Left kidney (tissue), 2 donors: ENCODE measurements around the gene ARHGAP25. TPM values are rescaled to one million over a fixed set of nuclear protein-coding genes. Genes with fewer than 3 reads are reported as not detected.
"Not testable (repeated sequence)": the region's sequence is repeated elsewhere in the genome, so short reads cannot be mapped to it uniquely, and the experiment has no call there.

Experiments used
- DNase-seq: peaks from one replicate; pipeline ENCODE4 v3.0.0-alpha.2; 2013
- polyA plus RNA-seq: library from polyadenylated mRNA; unstranded; fragments of 120-200 nt; gene quantifications from one replicate; pipeline ENCODE4 v1.2.1, GENCODE V29; 2013; ENCODE audit not compliant: insufficient read length

The ARHGAP25 gene
- polyA plus RNA-seq, 1 donor, result 6.8 TPM

DNA sequence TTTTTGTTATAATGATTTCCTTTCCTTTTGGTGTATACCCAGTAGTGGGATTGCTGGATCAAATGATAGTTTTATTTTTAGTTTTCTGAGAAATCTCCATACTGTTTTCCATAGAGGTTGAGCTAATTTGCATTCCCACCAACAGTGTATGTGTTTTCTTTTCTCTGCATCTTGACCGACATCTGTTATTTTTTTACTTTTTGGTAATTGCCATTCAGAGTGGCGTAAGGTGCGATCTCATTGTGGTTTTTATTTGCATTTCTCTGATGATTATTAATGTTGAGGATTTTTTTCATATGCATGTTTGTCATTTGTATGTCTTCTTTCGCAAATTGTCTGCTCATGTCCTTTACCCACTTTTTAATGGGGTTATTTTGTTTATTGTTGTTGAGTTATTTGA, 58.1 kb downstream of the ARHGAP25 start:
- no peak for DNase-seq

DNA sequence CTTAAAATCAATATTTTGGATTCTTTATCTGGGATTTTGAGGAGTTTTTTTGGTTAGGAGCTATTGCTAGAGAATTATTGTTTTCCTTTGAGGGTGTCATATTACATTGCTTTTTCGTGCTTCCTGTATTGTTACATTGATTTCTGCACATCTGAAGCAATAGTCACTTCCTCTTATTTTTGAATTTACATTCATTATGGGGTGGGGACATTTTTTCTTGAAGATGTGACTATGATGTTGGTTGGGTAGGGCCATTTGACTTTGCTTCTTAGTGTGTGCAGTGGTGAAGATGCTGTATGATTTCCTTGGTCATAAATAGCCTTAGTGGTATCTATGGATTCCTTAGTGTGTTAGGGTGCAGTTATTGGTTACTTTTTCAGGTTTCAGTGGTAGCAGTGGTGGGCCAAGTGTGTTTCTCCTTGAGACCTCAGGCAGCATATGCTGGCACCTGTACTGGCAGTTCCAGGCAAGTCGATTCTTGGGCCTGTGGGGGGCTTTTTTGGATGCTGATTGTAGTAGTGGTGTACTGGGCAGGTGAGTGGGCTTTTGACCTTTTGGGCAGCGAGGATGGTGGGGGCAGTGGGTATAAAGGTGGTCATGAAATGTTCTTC, 61.8 kb downstream of the ARHGAP25 start:
- DNase-seq, result no peak

DNA sequence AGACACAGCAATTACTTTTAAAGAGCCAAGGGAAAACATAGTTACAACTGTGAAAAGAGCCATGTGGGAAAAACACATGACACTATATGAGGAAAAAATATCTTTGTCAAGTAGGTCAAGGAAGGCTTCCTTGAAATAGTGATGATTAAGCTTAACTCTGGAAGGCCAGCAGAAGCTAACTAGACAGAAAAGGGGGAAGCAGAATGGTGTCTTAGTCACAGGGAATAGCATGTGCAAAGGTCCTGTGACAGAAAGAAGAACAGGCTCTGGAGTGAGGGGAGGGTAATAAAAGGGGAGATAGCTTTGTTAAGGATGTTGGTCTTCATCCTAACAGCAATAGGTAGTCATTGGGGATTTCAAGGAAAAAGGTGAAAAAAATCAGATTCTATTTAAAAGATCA, 64.0 kb downstream of the ARHGAP25 start:
- DNase-seq, result no peak

DNA sequence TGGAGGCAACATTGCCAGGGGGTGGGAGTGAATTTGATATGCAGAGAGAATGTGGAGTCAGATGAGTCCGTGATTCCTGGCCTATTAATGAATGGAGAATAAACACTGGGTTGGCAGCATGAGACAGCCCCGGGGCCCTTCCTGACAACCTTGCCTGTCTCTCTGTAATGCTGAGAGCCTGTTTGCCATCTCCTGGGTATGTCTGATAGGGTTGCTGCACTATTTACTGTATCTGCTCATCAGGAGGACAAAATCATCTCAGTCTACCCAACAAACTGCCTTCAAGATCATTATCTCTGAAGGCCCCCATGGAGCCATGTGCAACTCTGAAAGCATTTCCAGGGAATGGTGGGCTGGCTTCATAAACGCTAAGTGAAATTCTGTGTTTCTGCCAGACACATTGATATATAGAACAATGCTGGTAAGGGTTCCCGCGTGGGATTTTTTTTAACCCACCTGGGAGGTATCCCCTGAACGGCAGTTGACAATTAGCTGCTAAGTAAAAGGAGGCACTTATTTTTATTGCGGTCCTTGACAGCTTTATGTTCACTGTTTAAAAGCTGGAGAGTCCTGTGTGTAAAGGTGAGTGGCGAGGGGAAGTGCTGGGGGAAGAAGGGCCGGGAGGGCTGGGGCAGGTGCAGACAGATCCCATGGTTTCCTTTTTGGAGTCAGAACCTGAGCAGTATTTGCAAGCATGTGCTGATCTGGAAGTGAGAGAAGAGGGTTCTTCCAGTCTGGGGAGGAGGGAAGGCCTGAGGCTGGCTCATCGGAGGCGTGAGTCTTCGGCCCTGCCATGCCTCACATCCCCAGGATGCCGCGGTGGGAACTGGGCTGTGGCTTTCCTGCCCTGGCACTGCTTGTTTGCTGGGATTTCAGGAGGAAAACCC, 64.8 kb downstream of the ARHGAP25 start:
- no peak for DNase-seq

DNA sequence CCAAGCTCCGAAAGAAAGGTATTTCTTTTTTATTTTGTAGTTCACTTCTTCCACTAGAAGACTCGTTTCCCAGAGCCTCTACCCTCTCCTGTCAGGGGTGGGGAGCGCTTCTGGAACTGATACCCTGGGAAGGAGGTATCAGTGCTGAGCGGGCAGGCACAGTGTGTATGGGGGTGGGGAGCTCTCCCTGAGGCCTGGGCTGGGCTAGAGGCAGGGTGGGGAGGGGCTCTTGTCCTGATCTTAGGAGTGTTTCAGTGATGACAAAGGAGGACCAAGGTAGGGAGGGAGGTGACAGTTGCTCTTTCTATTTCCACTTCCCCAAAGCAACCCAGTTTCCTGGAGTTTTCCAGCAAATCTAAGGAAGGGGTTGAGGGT, 65.4 kb downstream of the ARHGAP25 start:
- no peak for DNase-seq

DNA sequence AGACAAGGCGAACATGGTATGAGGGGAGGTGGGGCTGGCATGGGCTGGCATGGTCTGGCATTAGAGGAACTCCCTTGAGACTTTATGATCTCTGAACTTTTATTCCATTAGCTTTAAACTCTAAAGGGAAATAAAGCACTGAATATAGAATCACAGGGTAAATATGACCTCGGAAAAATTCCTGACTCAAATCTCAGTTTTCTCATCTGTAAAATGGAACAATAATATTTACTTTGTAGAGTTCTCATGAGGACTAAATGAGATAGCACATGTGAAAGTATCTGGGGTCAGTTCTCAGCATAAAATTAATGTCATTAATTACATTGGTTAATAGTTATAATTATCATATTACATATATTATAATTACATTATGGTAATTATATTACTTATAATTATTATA, 65.9 kb downstream of the ARHGAP25 start:
- no peak for DNase-seq

DNA sequence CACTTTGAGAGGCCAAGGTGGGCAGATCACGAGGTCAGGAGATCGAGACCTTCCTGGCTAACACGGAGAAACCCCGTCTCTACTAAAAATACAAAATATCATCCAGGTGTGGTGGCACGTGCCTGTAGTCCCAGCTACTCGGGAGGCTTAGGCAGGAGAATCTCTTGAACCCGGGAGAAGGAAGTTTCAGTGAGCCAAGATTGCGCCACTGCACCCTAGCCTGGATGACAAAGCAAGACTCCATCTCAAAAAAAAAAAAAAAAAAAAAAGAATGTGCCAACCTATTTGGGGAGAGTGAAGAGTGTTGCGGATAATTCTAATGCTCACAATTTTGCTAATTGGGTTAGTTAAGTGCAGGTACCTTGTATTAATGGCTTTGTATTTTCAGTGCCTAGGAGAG, 67.5 kb downstream of the ARHGAP25 start:
- not testable (repeated sequence) for DNase-seq

DNA sequence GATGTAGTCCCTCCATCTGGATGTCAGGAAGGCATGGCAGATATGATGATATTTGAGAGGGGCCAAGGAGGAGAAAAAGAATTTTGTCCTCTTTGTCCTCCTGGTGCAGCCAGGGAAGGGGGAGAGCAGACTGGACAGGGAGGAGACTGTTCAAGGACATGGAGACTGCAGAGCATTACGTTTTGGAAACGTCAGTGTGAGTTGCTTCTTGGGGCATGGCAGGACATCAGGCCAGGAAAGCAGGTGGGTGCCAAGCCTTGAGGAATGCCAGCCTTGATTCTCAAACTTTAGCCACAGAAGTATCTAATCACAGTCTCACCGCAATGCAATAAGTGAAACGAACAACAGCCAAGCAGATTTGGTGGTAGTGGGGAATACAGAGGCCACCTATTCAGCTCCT, 70.4 kb downstream of the ARHGAP25 start:
- no peak for DNase-seq

DNA sequence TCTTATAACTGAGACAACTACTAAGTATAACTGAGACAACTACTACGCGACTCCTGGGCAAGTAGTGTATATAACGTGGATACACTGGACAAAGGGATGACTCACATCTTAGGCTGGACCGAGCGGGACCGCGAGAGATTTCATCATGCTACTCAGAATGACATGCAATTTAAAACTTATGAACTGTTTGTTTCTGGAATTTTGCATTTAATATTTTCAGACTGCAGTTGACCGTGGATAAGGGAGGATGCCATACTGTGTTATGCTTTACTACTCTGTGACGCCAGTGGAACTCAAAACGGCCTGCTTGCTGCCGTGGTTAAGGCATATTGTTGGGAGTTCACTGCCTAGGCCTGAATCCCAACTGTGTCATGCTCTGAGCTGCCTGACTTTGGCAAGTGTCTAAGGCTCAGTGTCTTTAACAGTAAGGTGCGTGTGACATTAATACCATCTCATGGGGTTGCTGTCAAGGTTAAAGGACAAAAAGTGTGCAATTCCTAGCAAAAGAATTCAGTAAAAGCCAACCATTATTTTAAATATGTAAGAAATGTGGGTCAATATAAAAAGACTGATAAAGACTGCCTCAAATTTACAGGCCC, 72.0 kb downstream of the ARHGAP25 start:
- DNase-seq, result no peak

DNA sequence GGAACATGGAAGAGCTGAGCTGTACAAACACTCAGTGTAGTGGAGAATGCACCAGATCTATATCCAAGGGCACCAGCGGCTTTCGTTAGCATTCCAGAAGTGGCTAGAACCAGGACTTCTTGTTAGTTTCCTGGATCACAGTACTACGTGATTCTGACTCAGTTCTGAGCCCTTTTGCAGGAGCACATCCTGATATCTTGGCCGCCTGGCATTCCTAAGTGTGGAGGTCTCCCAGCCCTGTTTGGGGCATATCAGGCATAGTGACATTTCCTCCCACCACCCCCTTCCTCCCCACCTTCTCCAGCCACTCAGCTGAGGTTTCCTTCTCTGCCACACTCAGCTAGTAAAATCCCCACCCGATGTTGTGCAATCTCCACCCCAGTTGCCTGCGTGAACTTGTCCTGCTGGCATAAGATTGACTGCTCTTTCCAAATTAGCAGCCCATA, 73.2 kb downstream of the ARHGAP25 start:
- DNase-seq, result no peak

DNA sequence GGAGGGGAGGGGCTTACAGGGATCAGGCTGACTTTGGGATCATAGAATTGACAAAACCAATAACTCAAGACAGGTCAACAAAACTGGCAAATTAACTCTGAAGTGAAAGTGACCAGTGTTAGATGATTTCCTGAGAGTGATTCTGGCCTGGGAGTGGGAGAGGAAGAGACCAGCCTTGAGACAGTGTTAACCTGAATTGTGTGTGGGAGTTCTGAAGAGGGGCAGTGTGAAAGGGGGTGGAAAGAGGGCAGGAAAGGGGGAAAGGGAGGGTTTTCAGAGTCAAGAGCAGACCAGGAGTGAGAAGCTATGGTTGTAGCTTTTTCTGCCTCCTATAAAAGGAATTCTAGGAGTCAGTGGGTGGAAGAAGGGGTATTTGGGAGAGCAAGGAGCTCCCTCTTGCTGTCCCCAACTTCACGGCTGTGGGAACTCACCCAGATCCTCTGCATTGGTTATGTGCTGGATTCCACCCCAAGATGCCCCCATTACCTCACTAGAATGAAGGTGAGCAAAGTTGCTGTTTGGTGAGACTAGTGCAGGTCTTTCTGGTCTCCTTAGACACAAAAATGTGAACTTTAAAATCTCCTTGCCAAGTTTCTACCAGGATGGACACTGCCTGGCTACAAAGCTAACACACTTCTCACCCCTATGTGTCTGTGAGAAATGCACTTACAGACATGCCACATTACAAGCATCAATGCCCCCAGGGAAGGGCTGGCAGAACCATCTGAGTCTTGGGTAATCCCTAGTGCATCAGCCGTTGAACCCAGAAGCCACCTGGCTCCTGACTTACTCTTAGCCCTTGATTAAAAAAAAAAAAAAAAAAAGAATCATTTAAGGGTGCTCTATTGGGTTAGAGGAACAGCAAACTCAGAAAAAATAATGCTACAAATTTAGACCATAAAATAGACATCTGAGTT, 75.0 kb downstream of the ARHGAP25 start:
- no peak for DNase-seq

DNA sequence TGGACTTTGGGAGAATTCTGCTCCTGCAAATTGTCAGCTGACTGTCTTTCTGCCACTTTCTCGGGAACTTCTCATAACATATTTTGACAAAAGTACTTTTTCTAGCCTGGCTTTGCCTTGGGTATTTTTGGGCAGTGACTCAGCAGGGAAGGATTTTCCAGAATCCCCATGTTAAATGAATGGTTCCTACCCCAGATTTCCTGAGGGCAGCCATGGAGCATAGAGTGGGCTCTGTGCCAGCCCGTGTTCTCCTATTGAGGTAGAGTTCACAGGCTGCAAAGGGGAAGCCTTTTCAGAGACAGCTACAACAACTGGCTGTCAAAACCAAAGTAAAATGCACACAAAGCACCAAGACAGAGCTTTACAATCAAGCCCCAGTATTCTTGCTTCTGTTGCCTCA, 76.8 kb downstream of the ARHGAP25 start:
- no peak for DNase-seq

DNA sequence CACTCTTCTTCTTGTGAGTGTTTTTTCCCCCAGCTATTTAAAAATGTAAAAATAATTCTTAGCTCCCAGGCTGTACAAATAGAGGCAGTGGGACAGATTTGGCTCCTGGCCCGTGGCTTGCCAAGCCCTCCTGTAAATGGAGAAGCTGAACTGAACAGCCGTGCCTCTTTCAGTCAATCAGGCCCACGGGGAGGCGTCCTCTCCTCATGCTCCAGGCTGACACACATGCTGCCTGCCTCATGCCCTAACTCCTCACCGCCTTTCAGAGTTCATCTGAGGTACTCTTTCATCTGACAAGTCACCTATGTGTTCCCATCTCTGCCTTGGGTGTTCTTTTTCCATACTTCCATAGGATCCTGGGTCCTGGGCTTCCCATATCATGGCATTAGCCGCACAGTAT, 77.6 kb downstream of the ARHGAP25 start:
- DNase-seq, result no peak

DNA sequence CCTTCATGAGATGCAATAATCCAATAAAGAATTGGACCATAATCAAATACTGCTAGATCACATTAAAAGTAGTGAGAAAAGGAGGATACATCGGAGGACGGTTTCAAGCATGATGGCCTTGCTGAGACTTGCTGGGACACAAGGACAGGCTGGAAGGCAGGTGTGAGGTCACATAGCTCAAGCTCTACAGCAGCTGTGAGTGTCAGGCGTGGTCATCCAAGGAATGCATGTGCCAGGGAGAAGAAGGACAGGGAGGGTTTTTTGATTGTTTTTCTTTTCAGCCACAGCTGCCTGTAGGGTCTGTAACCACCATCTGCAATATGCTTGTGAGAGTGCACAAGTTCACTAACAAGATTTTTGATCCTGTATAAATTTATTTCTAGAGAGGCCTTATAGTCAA, 79.0 kb downstream of the ARHGAP25 start:
- DNase-seq, result no peak

DNA sequence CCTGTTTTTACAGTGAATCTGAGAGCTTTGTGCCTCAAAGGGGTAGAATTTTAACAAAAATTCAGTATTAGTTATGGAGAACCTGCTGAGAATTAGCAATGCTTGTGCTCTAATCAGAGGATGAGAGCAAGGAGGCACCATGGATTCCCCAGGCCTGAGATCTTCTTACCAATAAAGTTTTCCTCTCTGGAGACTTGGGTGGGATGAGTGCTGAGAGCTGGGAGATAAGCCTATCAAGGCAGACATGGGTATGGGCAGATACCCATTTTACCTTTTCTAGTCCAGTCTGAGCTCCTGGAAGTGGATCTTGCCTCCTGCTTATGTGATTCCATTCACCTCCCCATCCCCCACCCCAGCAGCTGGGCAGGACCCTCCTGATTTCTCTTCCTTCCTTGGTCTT, 82.7 kb downstream of the ARHGAP25 start:
- DNase-seq, result no peak

DNA sequence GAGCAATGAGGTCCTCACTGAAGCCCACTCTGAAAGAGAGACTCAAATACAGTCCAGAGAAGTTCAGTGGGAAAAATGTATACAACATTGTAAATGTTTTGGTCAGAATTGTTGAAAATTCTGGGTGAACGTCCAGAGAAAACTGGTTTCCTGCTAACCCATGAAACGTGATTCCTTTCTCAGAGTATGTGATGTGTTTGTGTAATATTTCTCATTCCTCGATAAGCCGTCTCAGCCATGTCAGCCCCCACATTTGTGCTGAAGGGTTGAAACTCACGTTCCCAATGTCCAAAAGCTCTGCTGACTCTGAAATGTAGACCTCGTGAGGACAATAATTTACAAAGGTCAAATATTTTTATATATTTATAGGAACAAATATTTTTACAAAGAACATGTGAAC, 84.9 kb downstream of the ARHGAP25 start:
- no peak for DNase-seq

DNA sequence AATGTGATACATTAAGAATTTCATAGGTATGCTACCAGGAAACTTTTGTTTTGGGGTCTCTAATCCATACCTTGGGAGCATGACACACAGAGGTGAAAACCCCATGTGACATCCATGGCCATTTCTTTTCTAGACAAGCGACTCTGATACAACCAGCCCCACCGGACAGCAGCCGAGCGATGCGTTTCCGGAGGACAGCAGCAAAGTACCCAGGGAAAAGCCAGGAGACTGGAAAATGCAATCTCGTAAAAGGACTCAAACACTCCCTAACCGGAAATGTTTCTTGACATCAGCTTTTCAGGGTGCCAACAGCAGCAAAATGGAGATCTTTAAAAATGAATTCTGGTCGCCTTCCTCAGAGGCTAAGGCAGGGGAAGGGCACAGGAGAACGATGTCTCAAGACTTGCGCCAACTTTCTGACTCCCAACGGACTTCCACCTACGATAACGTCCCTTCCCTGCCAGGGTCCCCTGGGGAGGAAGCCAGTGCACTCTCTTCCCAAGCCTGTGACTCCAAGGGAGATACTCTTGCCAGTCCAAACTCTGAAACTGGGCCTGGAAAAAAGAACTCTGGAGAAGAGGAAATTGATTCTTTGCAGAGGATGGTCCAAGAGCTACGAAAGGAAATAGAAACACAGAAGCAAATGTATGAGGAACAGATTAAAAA, 87.7 kb downstream of the ARHGAP25 start:
- no peak for DNase-seq

DNA sequence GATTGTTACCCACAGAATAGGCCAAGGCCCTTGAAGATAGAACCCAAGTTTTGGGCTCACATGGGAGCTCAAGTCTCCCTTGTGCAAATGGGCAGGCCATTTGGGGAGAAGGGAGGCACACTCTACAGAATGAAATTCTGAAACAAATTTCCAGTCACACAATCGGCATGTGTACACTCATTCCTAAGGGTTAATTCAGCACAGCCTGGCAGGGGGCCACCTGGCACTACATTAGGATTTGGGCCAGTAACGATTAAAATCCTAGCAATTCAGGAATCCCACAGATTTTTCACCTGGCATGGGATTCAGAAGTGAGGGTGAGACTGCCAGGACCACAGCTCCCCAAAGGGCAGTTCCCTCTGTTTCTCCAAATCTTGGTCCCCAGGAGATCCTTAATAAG, 90.2 kb downstream of the ARHGAP25 start:
- no peak for DNase-seq

DNA sequence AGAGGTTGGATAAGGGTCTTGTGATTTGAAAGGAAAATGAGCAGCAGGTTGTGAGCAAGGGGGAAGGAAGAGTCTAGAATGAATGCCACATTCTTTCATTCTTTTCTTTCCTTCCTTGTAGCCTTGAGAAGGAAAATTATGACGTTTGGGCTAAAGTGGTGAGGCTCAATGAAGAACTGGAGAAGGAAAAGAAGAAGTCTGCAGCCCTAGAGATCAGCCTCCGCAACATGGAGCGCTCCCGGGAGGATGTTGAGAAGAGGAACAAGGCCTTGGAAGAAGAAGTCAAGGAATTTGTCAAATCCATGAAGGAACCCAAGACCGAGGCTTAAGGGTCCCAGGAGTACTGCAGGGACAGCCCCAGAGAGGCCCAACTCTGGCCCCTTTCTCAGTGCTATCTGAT, 91.3 kb downstream of the ARHGAP25 start:
- no peak for DNase-seq

DNA sequence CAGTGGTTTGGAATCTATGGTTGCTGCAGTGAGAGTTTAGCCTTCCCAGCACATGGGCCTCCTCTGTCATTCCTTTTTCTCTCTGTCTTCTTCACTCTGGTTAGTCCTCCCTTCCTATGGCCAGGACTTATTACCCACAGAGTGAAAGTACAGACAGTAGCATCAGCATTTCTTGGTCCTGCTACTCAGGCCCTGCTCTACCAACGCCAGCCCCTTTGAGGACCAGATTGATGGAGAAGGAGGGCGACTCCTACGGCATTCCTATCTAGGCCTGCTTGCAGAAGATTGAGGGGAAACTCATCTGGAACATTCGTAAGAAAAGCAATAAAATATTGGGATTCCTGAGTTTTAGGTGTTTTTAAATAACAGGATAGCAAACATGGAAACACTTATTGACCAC, 93.1 kb downstream of the ARHGAP25 start:
- no peak for DNase-seq

DNA sequence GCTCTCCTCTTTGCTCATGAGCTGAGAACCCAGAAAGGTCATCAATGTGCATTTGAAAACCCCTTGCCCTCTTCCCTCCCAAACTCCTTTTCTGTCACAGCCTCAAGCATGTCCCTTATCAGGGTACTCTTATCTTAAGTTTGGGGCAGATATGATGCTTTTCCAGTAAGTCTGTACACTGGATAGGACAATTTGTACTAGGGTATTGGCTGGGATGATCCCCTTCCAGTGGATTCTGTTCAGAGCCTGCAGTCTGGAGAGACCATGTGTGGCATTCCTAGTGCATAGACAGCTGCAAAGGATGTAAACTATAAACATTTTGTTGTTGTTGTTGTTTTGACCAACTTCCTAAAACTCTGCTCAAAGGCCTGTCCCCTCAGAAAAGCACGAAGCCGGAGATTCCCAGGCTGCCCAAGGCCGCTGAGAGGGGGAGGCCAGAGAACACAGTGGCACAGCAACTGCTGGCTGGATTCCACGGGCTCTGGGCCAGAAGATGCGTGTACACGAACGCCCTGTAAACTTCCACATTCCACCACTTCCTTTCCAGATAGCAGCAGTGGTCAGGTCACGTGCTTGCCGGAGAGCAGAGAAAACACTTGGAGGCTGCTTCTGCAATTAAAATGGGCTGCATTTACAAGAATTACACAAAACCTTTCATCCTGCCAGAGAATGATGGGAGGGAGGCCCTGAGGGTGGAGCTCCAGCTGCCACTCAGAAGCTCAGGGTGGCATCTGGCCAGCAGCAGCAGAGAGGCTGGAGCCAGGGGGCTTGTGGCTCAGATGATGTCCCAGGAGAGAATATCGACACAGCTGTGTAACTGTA, 94.5 kb downstream of the ARHGAP25 start:
- DNase-seq, result peak; percentile 78
